HCT116 (cell line): ENCODE results near the gene DEFB127. TPM values are rescaled to one million over a fixed set of nuclear protein-coding genes. Genes with fewer than 3 reads are reported as not detected.
A peak's percentile ranks its signal among the peaks of the same experiment; 100 is the strongest.

Source experiments
- ATAC-seq: fragments of 200-7000 bp; cut with Tn5 transposase; 2 replicates; pipeline ENCODE4 v1.9.1; 2020; ENCODE audit warnings: mild to moderate bottlenecking, moderate library complexity
- BruUV-seq: library from RNA; stranded (reverse); fragments of 400-500 nt; replicated peaks from 2 replicates; lab custom pipeline; 2021; lab: Mats Ljungman, UMichigan
- CTCF ChIA-PET: fragments of 300-600 bp; sonication (Branson Sonifier 250); formaldehyde crosslinking; loops from one replicate; lab custom pipeline; 2021; ENCODE audit warnings: antibody characterized with exemption; lab: Charles Lee
- POLR2A ChIA-PET: fragments of 300-600, 350-600 bp; sonication (Branson Sonifier 250); formaldehyde crosslinking; loops from one replicate; lab custom pipeline; 2021; ENCODE audit warnings: antibody characterized with exemption; lab: Charles Lee
- RAD21 ChIA-PET, 2 experiments: fragments of 300-600 bp; sonication (Branson Sonifier 250); formaldehyde crosslinking; loops; one replicate each; lab custom pipeline; 2023; ENCODE audit warnings: low total read pairs in 2 of 2; ENCODE audit not compliant: uncharacterized antibody in 2 of 2, unreplicated experiment in 2 of 2, low non-redundant PET in 1 of 2; lab: Charles Lee
- DNase-seq: peaks from one replicate; pipeline ENCODE4 v3.0.0-alpha.2; 2010; ENCODE audit warnings: low read depth, low spot score
- H2AFZ ChIP-seq: fragments of 200-600 bp; shearing (Covaris generic), sonication (generic); 2 replicates; pipeline ENCODE4 v1.6.1; 2017; ENCODE audit warnings: low read depth, mixed run types, mixed read lengths, antibody characterized with exemption, low read length; ENCODE audit not compliant: poor library complexity, severe bottlenecking
- H3K27ac ChIP-seq: 2 replicates; pipeline ENCODE4 v1.5.1; 2012; ENCODE audit warnings: low read depth, low read length
- H3K27me3 ChIP-seq: fragments of 200-600 bp; sonication (generic); 2 replicates; pipeline ENCODE4 v1.6.1; 2016; ENCODE audit warnings: mixed run types, low read length, mixed read lengths; ENCODE audit not compliant: insufficient read depth
- H3K36me3 ChIP-seq, 2 experiments: fragments of 200-500 bp in 1 of 2; fragments of 200-600 bp in 1 of 2; sonication (Bioruptor generic) in 1 of 2; sonication (generic) in 1 of 2; 2 replicates each; pipeline versions ENCODE4 v1.5.1 to v1.6.1; 2014 to 2016; ENCODE audit warnings: low read length in 2 of 2, inconsistent platforms in 1 of 2, mixed read lengths in 1 of 2, mixed run types in 1 of 2; ENCODE audit not compliant: insufficient read depth in 2 of 2, control insufficient read depth in 1 of 2
- H3K4me1 ChIP-seq, 2 experiments: fragments of 200-600 bp in 1 of 2; sonication (generic) in 1 of 2; 2 replicates each; pipeline versions ENCODE4 v1.5.1 to v1.6.1; 2012 to 2017; ENCODE audit warnings: low read length in 2 of 2, inconsistent platforms in 1 of 2, mild to moderate bottlenecking in 1 of 2, mixed read lengths in 1 of 2, mixed run types in 1 of 2, moderate library complexity in 1 of 2; ENCODE audit not compliant: insufficient read depth in 2 of 2, control insufficient read depth in 1 of 2
- H3K4me2 ChIP-seq: fragments of 200-600 bp; sonication (generic); 2 replicates; pipeline ENCODE4 v1.6.1; 2017; ENCODE audit warnings: mixed run types, low read length, mixed read lengths
- H3K4me3 ChIP-seq, 2 experiments: fragments of 200-600 bp in 1 of 2; sonication (generic) in 1 of 2; replicated peaks in 1 of 2; 2 replicates each; pipeline ENCODE4 v1.5.1; 2011 to 2016; ENCODE audit warnings: low read length in 2 of 2, control low read depth in 1 of 2, low read depth in 1 of 2, mild to moderate bottlenecking in 1 of 2, mixed read lengths in 1 of 2, mixed run types in 1 of 2
- H3K79me2 ChIP-seq: fragments of 200-600 bp; sonication (generic); 2 replicates; pipeline ENCODE4 v1.6.1; 2017; ENCODE audit warnings: mild to moderate bottlenecking, mixed run types, low read length, moderate library complexity, mixed read lengths; ENCODE audit not compliant: insufficient read depth
- H3K9ac ChIP-seq: fragments of 200-600 bp; sonication (generic); 2 replicates; pipeline ENCODE4 v1.6.1; 2016; ENCODE audit warnings: low read length, mixed read lengths
- H3K9me2 ChIP-seq: fragments of 200-600 bp; sonication (generic), shearing (Covaris generic); 2 replicates; pipeline ENCODE4 v1.6.1; 2017; ENCODE audit warnings: mixed run types, mild to moderate bottlenecking, moderate library complexity; ENCODE audit not compliant: insufficient read depth
- H3K9me3 ChIP-seq, 2 experiments: fragments of 200-500 bp in 1 of 2; fragments of 200-600 bp in 1 of 2; sonication (Bioruptor generic) in 1 of 2; sonication (generic) in 1 of 2; 2 replicates each; pipeline ENCODE4 v1.6.1; 2014 to 2017; ENCODE audit warnings: low read length in 2 of 2, mixed read lengths in 2 of 2, inconsistent platforms in 1 of 2, low read depth in 1 of 2, mild to moderate bottlenecking in 1 of 2, mixed run types in 1 of 2, moderate library complexity in 1 of 2; ENCODE audit not compliant: control insufficient read depth in 1 of 2, insufficient read depth in 1 of 2
- H4K20me1 ChIP-seq: fragments of 200-600 bp; sonication (generic), shearing (Covaris generic); 2 replicates; pipeline ENCODE4 v1.6.1; 2017; ENCODE audit warnings: mixed run types, mild to moderate bottlenecking, moderate library complexity; ENCODE audit not compliant: insufficient read depth
- EGR1 ChIP-seq: IDR thresholded peaks from 2 replicates; pipeline ENCODE4 v1.6.1; 2012; ENCODE audit warnings: low read depth
- EZH2 ChIP-seq: fragments of 200-600 bp; sonication (generic); IDR thresholded peaks from 2 replicates; pipeline ENCODE4 v1.6.1; 2017; ENCODE audit warnings: antibody characterized with exemption, mixed run types
- EZH2phosphoT487 ChIP-seq: fragments of 200-600 bp; IDR thresholded peaks from 2 replicates; pipeline ENCODE4 v1.6.1; 2018; ENCODE audit warnings: antibody characterized with exemption, borderline replicate concordance
- JUND ChIP-seq: IDR thresholded peaks from 2 replicates; pipeline ENCODE4 v1.6.1; 2012
- MAX ChIP-seq: IDR thresholded peaks from 2 replicates; pipeline ENCODE4 v1.6.1; 2012
- SIN3A ChIP-seq: IDR thresholded peaks from 2 replicates; pipeline ENCODE4 v1.6.1; 2012; ENCODE audit warnings: low read depth
- SP1 ChIP-seq: IDR thresholded peaks from 2 replicates; pipeline ENCODE4 v1.6.1; 2012; ENCODE audit warnings: low read depth
- TCF7L2 ChIP-seq: IDR thresholded peaks from 2 replicates; pipeline ENCODE4 v1.7.0; 2011; ENCODE audit warnings: borderline replicate concordance, inconsistent platforms; ENCODE audit not compliant: insufficient read depth, insufficient read length; ENCODE audit errors: extremely low read depth
- ZBTB33 ChIP-seq: IDR thresholded peaks from 2 replicates; pipeline ENCODE4 v1.6.1; 2011; ENCODE audit warnings: mild to moderate bottlenecking, low read length, moderate library complexity; ENCODE audit not compliant: insufficient replicate concordance; ENCODE audit errors: extremely low read depth
- intact Hi-C: fragments of 100-400 bp; cut with micrococcal nuclease; formaldehyde crosslinking; loops from 2 replicates; pipeline ENCODE4 v1.10.0; 2022
- total RNA-seq: library from RNA; stranded (reverse); gene quantifications from one replicate; pipeline ENCODE4 v1.2.1, GENCODE V29; 2021; ENCODE audit not compliant: unreplicated experiment
- TF ChIP-seq, protein P1 (sequence below): IDR thresholded peaks from 2 replicates; pipeline ENCODE4 v1.6.1; 2012; ENCODE audit warnings: low read depth

The DEFB127 gene
- total RNA-seq, 1 experiment from 2014 or later: not detected

DNA sequence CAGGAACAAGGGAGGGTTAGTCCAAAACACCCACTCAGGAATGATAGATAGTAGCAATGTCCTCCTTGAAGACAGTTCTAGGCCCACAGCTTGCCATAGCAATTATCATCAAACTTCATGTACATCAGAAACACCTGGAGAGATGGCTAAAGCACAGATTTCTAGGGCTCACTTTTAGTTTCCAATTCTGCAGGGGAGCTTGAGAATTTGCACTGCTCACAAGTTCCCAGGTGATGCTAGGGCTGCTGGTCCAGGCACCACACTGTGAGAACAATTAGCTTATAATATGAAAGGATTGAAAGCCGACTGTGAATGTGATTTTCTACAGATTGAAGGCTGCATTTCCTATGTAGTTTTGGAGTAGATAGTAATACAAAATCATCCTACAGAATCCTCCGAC, 11.4 kb upstream of the DEFB127 start:
- Histone ChIP-seq H3K79me2 (no peaks in the 10 kb centered on the region), H3K27ac (no peak overlapping the region), H3K9ac (no peak overlapping the region), H4K20me1 (no peaks in the 10 kb centered on the region), H3K4me2 (no peak overlapping the region), H3K4me3 (no peak overlapping the region), H3K27me3 (peaks cover 38% of the 10 kb centered on the region), H3K9me3 (no peaks in the 10 kb centered on the region), H2AFZ (no peak overlapping the region), H3K36me3 (no peaks in the 10 kb centered on the region), H3K9me2 (no peaks in the 10 kb centered on the region), H3K4me1 (no peaks in the 10 kb centered on the region)
- DNase-seq: no peak
- intact Hi-C loops: no loop called here
- TF ChIP-seq, protein P1, sequence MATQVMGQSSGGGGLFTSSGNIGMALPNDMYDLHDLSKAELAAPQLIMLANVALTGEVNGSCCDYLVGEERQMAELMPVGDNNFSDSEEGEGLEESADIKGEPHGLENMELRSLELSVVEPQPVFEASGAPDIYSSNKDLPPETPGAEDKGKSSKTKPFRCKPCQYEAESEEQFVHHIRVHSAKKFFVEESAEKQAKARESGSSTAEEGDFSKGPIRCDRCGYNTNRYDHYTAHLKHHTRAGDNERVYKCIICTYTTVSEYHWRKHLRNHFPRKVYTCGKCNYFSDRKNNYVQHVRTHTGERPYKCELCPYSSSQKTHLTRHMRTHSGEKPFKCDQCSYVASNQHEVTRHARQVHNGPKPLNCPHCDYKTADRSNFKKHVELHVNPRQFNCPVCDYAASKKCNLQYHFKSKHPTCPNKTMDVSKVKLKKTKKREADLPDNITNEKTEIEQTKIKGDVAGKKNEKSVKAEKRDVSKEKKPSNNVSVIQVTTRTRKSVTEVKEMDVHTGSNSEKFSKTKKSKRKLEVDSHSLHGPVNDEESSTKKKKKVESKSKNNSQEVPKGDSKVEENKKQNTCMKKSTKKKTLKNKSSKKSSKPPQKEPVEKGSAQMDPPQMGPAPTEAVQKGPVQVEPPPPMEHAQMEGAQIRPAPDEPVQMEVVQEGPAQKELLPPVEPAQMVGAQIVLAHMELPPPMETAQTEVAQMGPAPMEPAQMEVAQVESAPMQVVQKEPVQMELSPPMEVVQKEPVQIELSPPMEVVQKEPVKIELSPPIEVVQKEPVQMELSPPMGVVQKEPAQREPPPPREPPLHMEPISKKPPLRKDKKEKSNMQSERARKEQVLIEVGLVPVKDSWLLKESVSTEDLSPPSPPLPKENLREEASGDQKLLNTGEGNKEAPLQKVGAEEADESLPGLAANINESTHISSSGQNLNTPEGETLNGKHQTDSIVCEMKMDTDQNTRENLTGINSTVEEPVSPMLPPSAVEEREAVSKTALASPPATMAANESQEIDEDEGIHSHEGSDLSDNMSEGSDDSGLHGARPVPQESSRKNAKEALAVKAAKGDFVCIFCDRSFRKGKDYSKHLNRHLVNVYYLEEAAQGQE: no peak
- TF ChIP-seq EZH2phosphoT487: no peak
- TF ChIP-seq EZH2: 0 out of 2 replicates have a peak, but pooled peaks have one; percentile 59
- POLR2A ChIA-PET: no interaction called here
- BruUV-seq: no TSS peak
- CTCF ChIA-PET: no interaction called here
- ATAC-seq: no peak
- RAD21 ChIA-PET: no interaction called here

DNA sequence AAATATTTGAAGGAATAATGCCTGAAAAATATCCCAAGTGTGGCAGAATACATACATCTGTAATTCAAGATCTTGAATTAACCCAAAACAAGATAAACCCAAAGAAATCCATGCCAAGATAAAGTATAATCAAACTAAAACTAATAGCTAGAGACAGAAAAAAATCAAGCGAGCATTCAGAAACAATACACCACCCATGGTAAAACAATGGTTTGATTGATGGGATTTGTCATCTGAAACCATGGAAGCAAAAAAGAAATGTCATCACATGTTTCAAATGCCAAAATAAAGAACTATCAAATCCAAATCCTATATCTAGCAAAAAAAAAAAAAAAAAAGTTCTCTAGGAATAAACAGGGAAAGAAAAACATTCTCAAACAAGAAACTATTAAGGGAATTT, 5.1 kb upstream of the DEFB127 start:
- intact Hi-C loops: no loop called here
- DNase-seq: no peak
- no TSS peak for BruUV-seq
- Histone ChIP-seq H3K4me2 (no peak overlapping the region), H3K9me3 (no peaks in the 10 kb centered on the region), H3K79me2 (no peaks in the 10 kb centered on the region), H3K9me2 (no peaks in the 10 kb centered on the region), H3K9ac (no peak overlapping the region), H3K36me3 (no peaks in the 10 kb centered on the region), H3K4me3 (no peak overlapping the region), H3K27me3 (peaks cover 8% of the 10 kb centered on the region; the same call in 1 of the 2 replicates), H3K27ac (no peak overlapping the region), H3K4me1 (no peaks in the 10 kb centered on the region), H4K20me1 (no peaks in the 10 kb centered on the region; the same call in 1 of the 2 replicates), H2AFZ (no peak overlapping the region)
- RAD21 ChIA-PET: no interaction called here
- POLR2A ChIA-PET: no interaction called here
- CTCF ChIA-PET: no interaction called here
- ATAC-seq: no peak
- TF ChIP-seq TCF7L2 (no peak), EGR1 (no peak), SP1 (no peak), MAX (no peak), ZBTB33 (no peak), EZH2phosphoT487 (no peak), JUND (no peak), SIN3A (no peak)
- TF ChIP-seq, protein P1: no peak
